Smooth muscle cell (in vitro differentiated cells): ENCODE measurements around the gene CFAP107. TPM values are rescaled to one million over a fixed set of nuclear protein-coding genes. Genes with fewer than 3 reads are reported as not detected.

Experiments used
- DNase-seq: peaks from one replicate; lab custom pipeline; 2025; ENCODE audit not compliant: unreplicated experiment; lab: John Stamatoyannopoulos, UW
- H2AFZ ChIP-seq: fragments of 200-600 bp; sonication (generic); 2 replicates; pipeline ENCODE4 v1.6.0; 2016; ENCODE audit warnings: antibody characterized with exemption, low read depth, mild to moderate bottlenecking
- H3F3A ChIP-seq: fragments of 200-600 bp; sonication (generic); 2 replicates; pipeline ENCODE4 v1.6.0; 2017; ENCODE audit warnings: antibody characterized with exemption, low read depth
- H3K27ac ChIP-seq: fragments of 200-600 bp; sonication (generic); 2 replicates; pipeline ENCODE4 v1.5.1; 2016; ENCODE audit warnings: low read depth, mild to moderate bottlenecking
- H3K27me3 ChIP-seq: fragments of 200-600 bp; sonication (generic); 2 replicates; pipeline ENCODE4 v1.6.1; 2016; ENCODE audit warnings: low read depth, mild to moderate bottlenecking
- H3K36me3 ChIP-seq: fragments of 200-600 bp; sonication (generic); 2 replicates; pipeline ENCODE4 v1.5.1; 2016; ENCODE audit warnings: low read depth
- H3K4me1 ChIP-seq: fragments of 200-600 bp; sonication (generic); 2 replicates; pipeline ENCODE4 v1.5.1; 2016; ENCODE audit warnings: low read depth
- H3K4me2 ChIP-seq: fragments of 200-600 bp; sonication (generic); 2 replicates; pipeline ENCODE4 v1.6.0; 2016; ENCODE audit warnings: mild to moderate bottlenecking
- H3K4me3 ChIP-seq: fragments of 200-600 bp; sonication (generic); 2 replicates; pipeline ENCODE4 v1.5.1; 2016; ENCODE audit warnings: mild to moderate bottlenecking
- H3K79me2 ChIP-seq: fragments of 200-600 bp; sonication (generic); 2 replicates; pipeline ENCODE4 v1.6.0; 2016; ENCODE audit warnings: low read depth, mild to moderate bottlenecking
- H3K9ac ChIP-seq: fragments of 200-600 bp; sonication (generic); 2 replicates; pipeline ENCODE4 v1.6.0; 2016; ENCODE audit warnings: low read depth
- H3K9me3 ChIP-seq: fragments of 200-600 bp; sonication (generic); replicated peaks from 2 replicates; pipeline ENCODE4 v1.5.1; 2016; ENCODE audit warnings: low read depth
- H4K20me1 ChIP-seq: fragments of 200-600 bp; sonication (generic); 2 replicates; pipeline ENCODE4 v1.6.0; 2016; ENCODE audit warnings: low read depth
- CTCF ChIP-seq: fragments of 200-600 bp; sonication (generic); IDR thresholded peaks from 2 replicates; pipeline ENCODE4 v1.5.1; 2017; ENCODE audit warnings: borderline replicate concordance, mild to moderate bottlenecking, antibody characterized with exemption; ENCODE audit not compliant: insufficient read depth, poor library complexity, severe bottlenecking
- WGBS: methylation state at CpG from one replicate; pipeline ENCODE4 v1.1.7; 2016; ENCODE audit warnings: low lambda C conversion rate; 5-methylcytosine and 5-hydroxymethylcytosine counted together
- polyA plus RNA-seq: library from polyadenylated mRNA; unstranded; fragments of >200 nt; fragmentation: Nextera tagmentation; extraction: Ambion mirVana; gene quantifications from 2 replicates; pipeline ENCODE4 v1.2.1, GENCODE V29; 2016
- total RNA-seq: library from RNA; depleted of rRNA; stranded (reverse); fragments of >200 nt; gene quantifications from 2 replicates; pipeline ENCODE4 v1.2.3, GENCODE V29; 2014

Gene CFAP107
- not detected in 2 replicates for total RNA-seq
- not detected in 2 replicates for polyA plus RNA-seq

- Histone ChIP-seq H3K4me2 (no peak within 1 kb of the TSS), H2AFZ (no peak within 1 kb of the TSS), H3K9ac (no peak within 1 kb of the TSS), H3K79me2 (no peaks in the 10 kb centered on the region), H3K27ac (no peak within 1 kb of the TSS), H3K4me3 (no peak within 1 kb of the TSS), H3K4me1 (no peaks in the 10 kb centered on the region), H3K9me3 (peaks cover 3% of the 10 kb centered on the region), H3K36me3 (no peaks in the 10 kb centered on the region), H4K20me1 (no peaks in the 10 kb centered on the region), H3F3A (no peaks in the 10 kb centered on the region), H3K27me3 (no peaks in the 10 kb centered on the region)
- 72% methylated on average over 2 of the region's 2 CpGs for WGBS
- no peak for TF ChIP-seq CTCF
- DNase-seq: no peak
These were observed at the start of gene CFAP107 for GRCh38 chr1:12745992-12746323. TSS of gene CFAP107 (plus strand) at chr1:12746200. CDS start at chr1:12746431, 231 bp downstream.

- no peak overlapping the region for H3K4me3 ChIP-seq
- no peak overlapping the region for H2AFZ ChIP-seq
- no peaks in the 10 kb centered on the region for H3F3A ChIP-seq
- H3K9ac ChIP-seq: no peak overlapping the region
- no peak overlapping the region for H3K27ac ChIP-seq
- H3K79me2 ChIP-seq: no peaks in the 10 kb centered on the region
- no peak for DNase-seq
- no peaks in the 10 kb centered on the region for H3K4me1 ChIP-seq
- no peaks in the 10 kb centered on the region for H3K9me3 ChIP-seq
- no peaks in the 10 kb centered on the region for H3K27me3 ChIP-seq
- H3K36me3 ChIP-seq: no peaks in the 10 kb centered on the region
- TF ChIP-seq CTCF: no peak
- 86% methylated on average over 3 of the region's 3 CpGs for WGBS
- H3K4me2 ChIP-seq: no peak overlapping the region
- H4K20me1 ChIP-seq: no peaks in the 10 kb centered on the region
These were observed 49.3 kb upstream of the CFAP107 start for GRCh38 chr1:12696658-12697057.

- H3K27ac ChIP-seq: no peak overlapping the region
- H3K4me2 ChIP-seq: no peak overlapping the region
- H3K4me3 ChIP-seq: no peak overlapping the region
- no peak for DNase-seq
- no peaks in the 10 kb centered on the region for H4K20me1 ChIP-seq
- no peaks in the 10 kb centered on the region for H3K27me3 ChIP-seq
- 91% methylated on average over 3 of the region's 3 CpGs for WGBS
- no peaks in the 10 kb centered on the region for H3K36me3 ChIP-seq
- H3K9ac ChIP-seq: no peak overlapping the region
- H3K9me3 ChIP-seq: no peaks in the 10 kb centered on the region
- no peaks in the 10 kb centered on the region for H3K79me2 ChIP-seq
- no peaks in the 10 kb centered on the region for H3K4me1 ChIP-seq
- no peaks in the 10 kb centered on the region for H3F3A ChIP-seq
- H2AFZ ChIP-seq: no peak overlapping the region
- no peak for TF ChIP-seq CTCF
These were observed 48.6 kb upstream of the CFAP107 start for GRCh38 chr1:12697397-12697796.

GRCh38 chr1:12703821-12704451 is 42.1 kb upstream of the CFAP107 start:
- Histone ChIP-seq H3K27me3 (no peaks in the 10 kb centered on the region), H3K4me3 (no peak overlapping the region), H3K27ac (no peak overlapping the region), H3F3A (no peaks in the 10 kb centered on the region), H2AFZ (no peak overlapping the region), H3K36me3 (no peaks in the 10 kb centered on the region), H3K4me1 (no peaks in the 10 kb centered on the region), H3K9ac (no peak overlapping the region), H3K4me2 (no peak overlapping the region), H3K79me2 (no peaks in the 10 kb centered on the region), H3K9me3 (no peaks in the 10 kb centered on the region), H4K20me1 (no peaks in the 10 kb centered on the region)
- WGBS: 78% methylated on average over 6 of the region's 6 CpGs
- no peak for TF ChIP-seq CTCF
- no peak for DNase-seq
